ENCODE results near the gene AGFG2. TPM values are rescaled to one million over a fixed set of nuclear protein-coding genes. Genes with fewer than 3 reads are reported as not detected.
"Not testable (repeated sequence)": the region's sequence is repeated elsewhere in the genome, so short reads cannot be mapped to it uniquely, and the experiment has no call there.

AGFG2 gene
- total RNA-seq, 2 donors from 2014 or later, result 65.0 to 75.5 TPM

- intact Hi-C loops (cut with DNase I, micrococcal nuclease), result no loop called here
- DNase-seq, result no peak
- peak; percentile 18 for ATAC-seq
Measured at GRCh38 chr7:100516135-100516812, 22.7 kb upstream of the AGFG2 start.

DNA sequence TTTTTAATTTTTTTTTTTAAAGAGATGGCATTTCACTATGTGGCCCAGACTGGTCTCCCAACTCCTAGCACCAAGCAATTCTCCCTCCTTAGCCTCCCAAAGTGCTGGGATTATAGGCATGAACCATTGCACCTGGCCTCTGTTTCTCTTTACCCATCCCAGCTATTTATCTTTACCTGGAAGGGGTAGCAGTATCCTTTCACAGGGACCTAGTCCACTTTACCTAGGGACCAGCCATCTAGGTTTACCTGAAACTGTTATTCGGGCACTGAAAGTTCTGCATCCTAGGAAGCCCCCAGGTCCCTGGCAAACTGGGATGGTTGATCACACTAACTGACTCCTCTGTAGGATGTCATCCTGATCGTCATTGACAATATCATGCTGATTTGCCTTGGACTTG, 21.7 kb upstream of the AGFG2 start:
- DNase-seq (no peak), ATAC-seq (no peak)
- intact Hi-C loops (cut with DNase I, micrococcal nuclease), result no loop called here

GRCh38 chr7:100519580-100519979, 19.4 kb upstream of the AGFG2 start:
- DNase-seq (no peak), ATAC-seq (no peak)
- intact Hi-C loops (cut with DNase I, micrococcal nuclease), result no loop called here

DNA sequence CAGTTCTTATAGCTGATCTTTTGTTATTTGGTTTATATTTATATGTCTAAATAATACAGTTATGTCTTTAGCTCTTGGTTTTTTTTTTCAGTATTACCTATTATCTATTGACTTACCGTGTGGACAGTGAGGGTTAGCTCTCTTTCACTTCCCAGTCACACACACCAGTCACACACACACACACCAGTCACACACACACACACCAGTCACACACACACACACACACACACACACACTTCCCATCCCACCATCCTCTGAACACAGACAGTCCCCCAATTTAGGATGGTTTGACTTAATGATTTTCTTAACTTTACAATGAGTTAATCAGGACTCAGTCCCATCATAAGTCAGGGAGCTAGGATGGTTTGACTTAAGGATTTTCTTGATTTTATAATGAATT, 18.9 kb upstream of the AGFG2 start:
- no peak for DNase-seq
- ATAC-seq, result no peak
- intact Hi-C loops (cut with DNase I, micrococcal nuclease), result no loop called here

- DNase-seq (no peak), ATAC-seq (no peak)
- intact Hi-C loops (cut with DNase I, micrococcal nuclease), result no loop called here
Measured at GRCh38 chr7:100521076-100521475, 17.9 kb upstream of the AGFG2 start.

GRCh38 chr7:100521909-100522593, 17.0 kb upstream of the AGFG2 start:
- DNase-seq; intact Hi-C loops (cut with DNase I, micrococcal nuclease); ATAC-seq: not testable (repeated sequence)

DNA sequence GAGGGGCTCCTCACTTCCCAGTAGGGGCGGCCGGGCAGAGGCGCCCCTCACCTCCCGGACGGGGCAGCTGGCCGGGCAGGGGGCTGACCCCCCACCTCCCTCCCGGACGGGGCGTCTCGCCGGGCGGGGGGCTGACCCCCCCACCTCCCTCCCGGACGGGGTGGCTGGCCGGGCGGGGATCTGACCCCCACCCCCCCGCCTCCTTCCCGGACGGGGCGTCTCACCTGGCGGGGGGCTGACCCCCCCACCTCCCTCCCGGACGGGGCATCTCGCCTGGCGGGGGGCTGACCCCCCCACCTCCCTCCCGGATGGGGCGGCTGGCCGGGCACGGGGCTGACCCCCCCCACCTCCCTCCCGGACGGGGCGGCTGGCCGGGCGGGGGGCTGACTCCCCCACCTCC, 15.8 kb upstream of the AGFG2 start:
- ATAC-seq; DNase-seq; intact Hi-C loops (cut with DNase I, micrococcal nuclease): not testable (repeated sequence)

DNA sequence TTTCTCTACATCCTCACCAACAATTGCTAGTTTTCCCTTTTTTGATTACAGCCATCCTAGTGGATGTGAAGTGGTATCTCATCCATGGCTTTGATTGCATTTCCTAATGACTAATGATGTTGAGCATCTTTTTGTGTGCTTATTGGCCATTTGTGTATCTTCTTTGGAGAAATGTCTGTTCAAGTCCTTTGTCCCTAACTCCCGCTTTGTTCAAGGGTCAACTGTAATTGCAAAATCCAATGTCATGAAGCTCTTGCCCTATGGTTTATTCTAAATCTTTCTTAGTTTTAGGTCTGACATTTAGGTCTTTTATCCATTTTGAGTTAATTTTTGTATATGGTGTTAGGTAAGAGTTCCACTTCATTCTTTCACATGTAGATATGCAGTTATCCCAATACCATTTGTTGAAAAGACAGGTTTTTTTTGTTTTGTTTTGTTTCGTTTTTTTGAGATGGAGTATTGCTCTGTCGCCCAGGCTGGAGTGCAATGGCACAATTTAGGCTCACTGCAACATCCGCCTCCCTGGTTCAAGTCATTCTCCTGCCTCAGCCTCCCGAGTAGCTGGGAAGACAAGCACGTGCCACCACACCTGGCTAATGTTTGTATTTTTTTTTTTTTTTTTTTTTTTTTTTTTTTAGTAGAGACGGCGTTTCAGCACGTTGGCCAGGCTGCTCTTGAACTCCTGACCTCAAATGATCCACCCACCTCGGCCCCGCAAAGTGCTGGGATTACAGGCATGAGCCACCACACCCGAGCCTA, 10.7 kb upstream of the AGFG2 start:
- DNase-seq; intact Hi-C loops (cut with DNase I, micrococcal nuclease); ATAC-seq: not testable (repeated sequence)

DNA sequence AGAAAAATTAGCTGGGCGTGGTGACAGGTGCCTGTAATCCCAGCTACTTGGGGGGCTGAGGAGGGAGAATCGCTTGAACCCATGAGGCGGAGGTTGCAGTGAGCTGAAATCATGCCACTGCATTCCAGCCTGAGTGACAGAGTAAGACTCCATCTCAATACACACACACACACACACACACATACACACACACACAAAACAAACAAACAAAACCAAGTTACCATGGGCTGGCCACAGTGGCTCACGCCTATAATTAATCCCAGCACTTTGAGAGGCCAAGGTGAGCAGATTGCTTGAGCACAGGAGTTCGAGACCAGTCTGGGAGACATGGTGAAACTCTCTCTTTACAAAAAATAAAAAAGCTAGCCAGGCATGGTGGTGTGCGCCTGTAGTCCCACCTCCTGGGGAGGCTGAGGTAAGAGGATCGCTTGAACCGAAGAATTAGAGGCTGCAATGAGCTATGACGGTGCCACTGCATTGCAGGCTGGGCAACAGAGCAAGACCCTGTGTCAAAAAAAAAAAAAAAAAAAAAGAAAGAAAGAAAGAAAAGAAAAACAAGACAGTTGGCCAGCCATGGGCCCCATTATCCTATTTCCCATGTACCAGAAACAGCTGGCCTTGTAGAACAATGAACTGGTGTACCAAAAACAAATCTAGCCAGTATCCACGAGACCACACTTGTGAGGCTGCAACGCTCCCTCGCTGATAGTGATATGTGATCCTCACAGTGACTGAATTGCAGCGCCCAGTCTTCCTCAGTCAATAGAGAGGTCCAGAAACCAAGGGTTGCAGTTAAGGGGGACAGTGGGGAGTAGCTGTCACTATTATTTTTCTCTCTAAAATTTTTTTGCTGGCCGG, 6.6 kb upstream of the AGFG2 start:
- intact Hi-C loops (cut with DNase I, micrococcal nuclease), result no loop called here
- ATAC-seq, result peak; percentile 20
- DNase-seq, result no peak

GRCh38 chr7:100535982-100536381, 3.0 kb upstream of the AGFG2 start:
- ATAC-seq; intact Hi-C loops (cut with DNase I, micrococcal nuclease); DNase-seq: not testable (repeated sequence)

- ATAC-seq; DNase-seq; intact Hi-C loops (cut with DNase I, micrococcal nuclease): not testable (repeated sequence)
Measured at GRCh38 chr7:100536695-100537094, 2.3 kb upstream of the AGFG2 start.

DNA sequence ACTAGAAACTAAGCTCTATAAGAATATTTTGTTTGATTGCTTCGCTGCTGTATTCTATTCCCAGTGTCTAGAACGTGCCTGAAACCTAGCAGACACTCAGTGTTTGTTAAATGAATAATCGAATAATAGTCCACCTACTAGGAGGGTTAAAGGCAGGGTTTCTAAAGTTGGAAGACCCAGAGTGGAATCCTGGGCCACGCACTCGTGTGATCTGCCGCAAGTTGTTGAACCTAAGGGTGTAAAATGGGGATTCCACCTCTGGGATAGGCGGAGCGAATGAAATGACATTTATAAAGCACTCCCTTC, 702 bp upstream of the AGFG2 start:
- no peak for DNase-seq
- intact Hi-C loops (cut with DNase I, micrococcal nuclease), result no loop called here
- ATAC-seq, result no peak

DNA sequence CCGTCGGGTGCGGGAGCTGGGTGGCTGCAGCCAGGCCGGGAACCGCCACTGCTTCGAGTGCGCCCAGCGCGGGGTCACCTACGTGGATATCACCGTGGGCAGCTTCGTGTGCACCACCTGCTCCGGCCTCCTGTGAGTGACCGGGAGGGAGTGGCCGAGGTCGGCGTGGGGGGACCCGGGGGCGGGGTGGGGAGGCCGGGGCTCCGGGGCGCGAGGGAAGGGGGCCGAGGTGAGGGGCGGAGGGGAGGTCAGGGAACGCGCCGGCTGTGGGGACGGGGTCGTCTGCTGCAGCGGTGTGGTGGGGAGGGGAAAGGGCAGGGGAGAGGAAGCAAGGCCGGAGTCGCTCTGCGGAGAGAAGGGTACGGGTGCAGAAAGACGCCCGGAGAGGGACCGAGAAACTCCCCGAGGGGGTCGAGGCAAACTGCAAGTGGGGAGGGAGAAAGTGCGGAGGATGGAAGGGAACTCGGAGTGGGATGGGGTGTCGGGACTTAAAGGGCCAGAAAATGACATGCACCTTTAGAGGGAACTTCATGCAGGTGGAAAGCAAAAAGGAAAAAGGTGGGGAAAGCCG, 518 bp downstream of the AGFG2 start:
- DNase-seq (no peak), ATAC-seq (peak; percentile 6)
- intact Hi-C loops (cut with DNase I, micrococcal nuclease), result no loop called here

DNA sequence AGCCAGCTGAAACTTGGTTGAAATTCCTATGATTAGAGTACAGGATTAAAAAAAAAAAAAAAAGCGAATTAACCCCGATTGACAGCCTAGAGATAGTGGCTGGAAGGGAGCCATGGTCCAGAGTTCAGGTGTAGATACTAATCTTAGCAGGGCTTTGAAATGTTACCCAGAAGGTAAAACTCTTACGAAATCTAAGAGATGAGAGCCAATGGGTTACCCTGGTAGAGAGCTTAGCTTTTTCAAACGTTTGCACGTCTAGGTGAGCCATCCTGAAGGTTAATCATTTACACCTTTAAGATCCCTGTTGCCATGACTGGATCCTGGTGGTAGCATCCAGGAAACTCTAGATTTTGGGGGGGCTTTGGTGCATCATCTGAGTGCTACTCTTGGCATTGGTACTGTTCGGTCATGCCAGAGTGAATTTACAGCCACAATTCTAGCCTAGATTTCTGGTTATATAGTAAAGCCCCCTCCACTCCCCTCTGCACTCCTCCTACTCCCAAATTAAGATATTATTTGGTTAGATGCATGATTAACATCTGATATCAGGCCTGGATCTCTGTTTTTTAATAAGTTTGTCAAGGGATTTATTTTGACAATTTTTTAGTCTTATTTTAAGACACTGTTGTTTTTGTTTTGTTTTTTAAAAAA, 1.2 kb downstream of the AGFG2 start:
- intact Hi-C loops (cut with DNase I, micrococcal nuclease), result no loop called here
- DNase-seq (peak; percentile 80 to 81), ATAC-seq (peak; percentile 61)

DNA sequence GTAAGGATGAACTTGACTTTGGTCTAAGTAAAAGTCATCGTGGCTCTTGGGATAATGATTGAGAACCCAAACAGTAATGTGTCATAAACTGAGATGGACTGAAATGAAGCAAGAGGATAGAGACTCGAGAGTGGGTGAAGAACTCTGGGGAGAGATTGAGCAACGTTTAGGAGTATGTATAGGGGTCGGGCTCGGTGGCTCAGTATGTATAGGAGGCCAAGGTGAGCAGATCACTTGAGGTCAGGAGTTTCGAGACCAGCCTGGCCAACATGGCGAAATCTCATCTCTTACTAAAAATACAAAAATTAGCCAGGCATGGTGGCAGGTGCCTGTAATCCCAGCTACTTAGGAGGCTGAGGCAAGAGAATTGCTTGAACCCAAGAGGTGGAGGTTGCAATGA, 2.3 kb downstream of the AGFG2 start:
- ATAC-seq; DNase-seq; intact Hi-C loops (cut with DNase I, micrococcal nuclease): not testable (repeated sequence)

DNA sequence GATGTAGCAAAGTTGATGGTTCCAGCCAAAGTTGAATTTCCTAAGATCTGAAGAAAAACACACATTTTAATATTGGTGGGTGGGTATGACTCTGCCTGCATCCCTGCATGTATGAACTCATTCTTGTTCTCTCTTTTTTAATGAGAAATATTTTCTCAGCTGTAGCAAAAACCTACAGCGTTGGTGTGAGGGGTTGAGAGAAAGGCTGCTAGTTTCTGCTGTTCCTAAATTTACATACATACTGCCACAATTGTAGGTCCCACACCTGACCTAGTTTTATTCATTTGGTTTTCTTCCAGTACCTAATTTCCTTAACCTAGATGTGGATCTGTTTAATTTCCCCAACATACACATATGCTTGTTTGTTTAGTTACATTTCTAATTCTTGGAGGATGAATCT, 4.6 kb downstream of the AGFG2 start:
- intact Hi-C loops (cut with DNase I, micrococcal nuclease), result no loop called here
- DNase-seq, result no peak

DNA sequence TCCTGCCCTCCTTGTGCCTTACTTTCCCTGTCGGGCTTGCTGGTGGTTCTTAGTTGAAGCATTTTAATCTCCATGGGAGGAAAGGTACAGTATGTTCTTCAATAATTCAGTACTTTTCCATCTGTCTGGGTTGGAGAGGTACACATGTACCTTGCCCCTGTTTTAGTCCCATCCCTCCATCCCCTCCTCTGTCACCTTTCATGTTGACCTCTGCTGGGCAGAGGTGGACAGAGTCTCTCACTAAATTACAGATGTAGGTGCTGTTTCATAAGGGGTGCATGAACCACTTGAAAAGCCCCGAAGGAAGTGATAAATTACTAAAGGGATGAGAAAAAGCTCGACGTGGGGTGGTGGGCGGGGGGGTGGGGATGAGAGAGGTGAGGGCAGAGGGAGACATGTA, 5.4 kb downstream of the AGFG2 start:
- DNase-seq (no peak), ATAC-seq (no peak)
- intact Hi-C loops (cut with DNase I, micrococcal nuclease), result no loop called here

More for the DNA sequence above, 4.6 kb downstream of the AGFG2 start:
- ATAC-seq, result no peak

- no peak for DNase-seq
- intact Hi-C loops (cut with DNase I, micrococcal nuclease), result no loop called here
- ATAC-seq, result peak; percentile 2
Measured at GRCh38 chr7:100544967-100545359, 6.0 kb downstream of the AGFG2 start.
